GM12801 (cell line): ENCODE results near the gene ZBTB40.

ENCODE experiments used
- TF ChIP-seq, protein P1 (sequence below): IDR thresholded peaks from one replicate; pipeline ENCODE4 v1.5.1; 2011; ENCODE audit warnings: control low read depth; ENCODE audit not compliant: insufficient read length; ENCODE audit errors: extremely low read depth

The ZBTB40 gene

DNA sequence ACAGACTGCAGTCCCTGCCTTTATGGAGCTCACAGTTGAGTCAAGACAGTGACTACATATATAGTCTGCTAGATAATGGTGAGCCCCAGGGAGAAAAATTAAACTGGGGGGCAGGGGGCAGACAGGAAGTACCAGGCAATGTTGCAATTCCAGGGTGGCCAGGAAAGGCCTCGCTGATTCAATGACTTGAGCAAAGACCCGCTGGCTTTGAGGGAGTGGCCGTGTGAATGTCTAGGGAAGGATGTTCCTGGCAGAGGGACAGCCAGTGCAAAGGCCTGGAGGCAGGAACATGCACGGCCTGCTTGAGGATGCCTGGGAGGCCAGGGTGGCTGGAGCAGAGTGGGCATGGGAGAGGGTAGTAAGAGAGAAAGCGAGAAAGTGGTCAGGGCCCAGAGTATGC lies 88.7 kb downstream of the ZBTB40 start:
- TF ChIP-seq, protein P1, sequence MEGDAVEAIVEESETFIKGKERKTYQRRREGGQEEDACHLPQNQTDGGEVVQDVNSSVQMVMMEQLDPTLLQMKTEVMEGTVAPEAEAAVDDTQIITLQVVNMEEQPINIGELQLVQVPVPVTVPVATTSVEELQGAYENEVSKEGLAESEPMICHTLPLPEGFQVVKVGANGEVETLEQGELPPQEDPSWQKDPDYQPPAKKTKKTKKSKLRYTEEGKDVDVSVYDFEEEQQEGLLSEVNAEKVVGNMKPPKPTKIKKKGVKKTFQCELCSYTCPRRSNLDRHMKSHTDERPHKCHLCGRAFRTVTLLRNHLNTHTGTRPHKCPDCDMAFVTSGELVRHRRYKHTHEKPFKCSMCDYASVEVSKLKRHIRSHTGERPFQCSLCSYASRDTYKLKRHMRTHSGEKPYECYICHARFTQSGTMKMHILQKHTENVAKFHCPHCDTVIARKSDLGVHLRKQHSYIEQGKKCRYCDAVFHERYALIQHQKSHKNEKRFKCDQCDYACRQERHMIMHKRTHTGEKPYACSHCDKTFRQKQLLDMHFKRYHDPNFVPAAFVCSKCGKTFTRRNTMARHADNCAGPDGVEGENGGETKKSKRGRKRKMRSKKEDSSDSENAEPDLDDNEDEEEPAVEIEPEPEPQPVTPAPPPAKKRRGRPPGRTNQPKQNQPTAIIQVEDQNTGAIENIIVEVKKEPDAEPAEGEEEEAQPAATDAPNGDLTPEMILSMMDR: no peak

DNA sequence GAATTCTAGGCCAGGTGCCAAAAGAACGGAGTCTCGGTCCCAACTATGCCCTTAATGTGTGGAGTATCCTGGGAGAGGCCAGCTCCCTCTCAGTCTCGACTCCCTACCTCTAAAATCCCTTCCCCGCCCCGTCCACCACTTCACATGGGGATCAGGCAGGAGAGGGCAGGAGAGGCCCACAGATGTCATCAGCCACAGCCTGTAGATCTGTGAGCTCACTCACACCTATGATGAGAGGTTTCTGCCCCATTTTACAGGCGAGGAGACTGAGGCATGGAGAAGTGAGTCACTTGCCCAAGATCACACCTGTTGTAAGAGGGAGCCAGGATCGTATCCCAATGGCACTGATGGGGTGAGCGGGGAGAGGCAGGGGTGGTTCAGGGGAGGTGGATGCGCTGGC lies 91.2 kb downstream of the ZBTB40 start:
- TF ChIP-seq, protein P1: no peak

DNA sequence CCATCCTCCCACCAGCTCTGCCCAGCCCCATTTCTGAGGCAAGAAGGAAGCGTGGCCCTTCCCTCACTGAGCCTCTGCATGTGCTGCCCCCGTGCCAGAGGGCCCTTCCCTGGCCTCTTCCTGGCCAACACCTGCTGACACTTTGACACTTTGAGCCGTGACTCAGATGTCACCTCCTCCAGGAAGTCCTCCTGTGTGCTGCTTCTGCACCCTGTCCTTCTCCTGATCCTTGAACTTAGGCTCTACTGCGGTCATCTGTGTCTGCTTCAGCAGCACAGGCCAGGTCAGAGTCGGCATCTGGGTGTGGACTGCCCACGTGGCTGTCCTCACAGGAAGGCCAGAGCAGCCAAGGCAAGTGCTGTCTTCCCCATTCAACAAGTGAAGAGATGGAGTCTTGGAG lies 92.0 kb downstream of the ZBTB40 start:
- TF ChIP-seq, protein P1: no peak

DNA sequence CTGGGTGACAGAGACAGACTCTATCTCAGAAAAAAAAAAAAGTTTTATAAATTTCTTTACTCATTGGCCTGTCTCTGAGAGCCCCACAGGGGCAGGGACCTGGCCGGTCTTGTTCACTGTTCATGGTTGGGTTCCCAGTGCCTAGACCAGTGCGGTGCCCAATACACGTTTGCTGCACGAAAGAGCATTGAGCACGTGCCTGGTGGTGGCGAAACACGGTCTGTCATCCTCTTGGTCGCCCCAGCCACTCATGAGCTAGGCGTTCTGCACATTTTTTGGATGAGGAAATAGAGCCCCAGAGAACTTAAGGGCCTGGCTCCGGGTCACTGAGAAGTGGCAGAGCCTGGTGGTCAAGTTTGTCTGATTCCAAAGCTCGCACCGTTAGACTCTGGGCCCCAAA lies 93.0 kb downstream of the ZBTB40 start:
- TF ChIP-seq, protein P1: no peak

DNA sequence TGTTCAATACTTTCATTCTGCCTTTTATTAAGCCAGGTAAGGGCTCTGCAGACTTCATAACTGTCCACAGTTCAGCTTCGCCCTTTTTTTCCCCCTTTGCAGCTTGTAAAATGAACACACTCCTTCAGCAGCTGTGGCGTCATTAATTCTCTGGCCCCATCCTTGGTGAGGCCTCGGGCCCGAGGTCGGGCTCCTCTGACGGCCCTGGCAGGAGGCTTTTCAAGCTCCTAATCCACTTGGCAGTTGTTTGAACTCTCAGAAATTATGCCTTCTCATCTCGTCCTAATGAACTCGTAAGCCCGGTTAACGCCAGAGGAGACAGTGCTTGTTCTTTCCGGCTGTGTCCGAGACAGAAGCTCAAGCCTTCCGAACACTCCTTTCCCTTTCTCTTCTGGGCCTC lies 93.5 kb downstream of the ZBTB40 start:
- TF ChIP-seq, protein P1: no peak

DNA sequence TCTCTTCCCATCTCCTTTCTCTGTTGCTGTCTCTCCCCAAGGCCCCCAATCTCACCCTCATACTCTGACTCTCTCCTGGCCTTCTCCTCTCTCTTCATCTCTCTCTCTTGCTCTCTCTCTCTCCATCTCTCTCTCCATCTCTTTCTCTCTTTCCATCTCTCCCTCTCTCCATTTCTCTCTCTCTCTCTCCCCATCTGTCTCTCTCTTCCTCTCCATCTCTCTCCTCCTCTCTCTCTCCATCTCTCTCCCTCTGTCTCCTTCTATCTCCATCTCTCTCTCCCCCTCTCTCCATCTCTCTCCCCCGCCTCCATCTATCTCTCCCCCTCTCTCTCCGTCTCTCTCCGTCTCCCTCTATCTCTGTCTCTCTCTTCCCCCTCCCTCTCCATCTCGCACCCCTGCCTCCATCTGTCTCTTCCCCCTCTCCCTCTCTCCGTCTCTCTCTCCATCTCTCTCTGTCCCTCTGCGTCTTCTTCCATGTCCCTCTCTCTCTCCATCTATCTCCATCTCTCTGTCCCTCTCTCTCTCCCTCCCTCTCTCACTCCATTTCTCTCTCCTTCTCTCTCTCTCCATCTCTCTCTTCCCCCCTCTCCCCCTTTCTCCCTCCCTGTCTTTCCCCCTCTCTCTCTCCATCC lies 95.7 kb downstream of the ZBTB40 start:
- TF ChIP-seq, protein P1: no peak

DNA sequence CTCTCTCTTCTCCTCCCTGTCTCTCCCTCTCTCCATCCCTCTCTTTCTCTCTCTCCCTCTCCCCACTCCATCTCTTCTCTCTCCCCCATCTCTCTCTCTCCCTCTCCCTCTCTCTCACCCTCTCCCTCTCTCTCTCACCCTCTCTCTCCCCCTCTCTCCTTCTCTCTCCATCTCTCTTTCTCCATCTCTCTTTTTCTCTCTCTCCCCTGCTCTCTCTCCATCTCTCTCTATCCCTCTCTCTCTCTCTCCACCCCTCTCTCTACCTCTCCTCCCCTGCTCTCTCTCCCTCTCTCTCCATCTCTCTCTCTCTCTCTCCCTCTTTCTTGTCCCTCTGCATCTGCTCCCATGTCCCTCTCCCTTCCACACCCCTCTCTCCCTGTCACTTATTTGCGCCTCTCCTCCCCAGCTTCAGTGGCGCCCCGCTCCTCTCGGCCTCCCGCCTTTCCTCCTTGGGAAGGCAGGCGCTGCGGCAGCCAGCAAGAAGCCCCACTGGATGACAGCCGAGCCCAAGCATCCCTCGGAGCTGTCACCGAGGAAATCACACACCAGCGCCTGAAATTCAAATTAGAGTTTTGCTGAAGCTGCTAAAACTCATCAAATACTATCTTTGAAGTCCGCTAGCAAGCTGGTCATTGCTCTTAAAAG lies 96.3 kb downstream of the ZBTB40 start:
- TF ChIP-seq, protein P1: no peak
